ENCODE measurements around the gene GEMIN2.
"Not testable (repeated sequence)": the region's sequence is repeated elsewhere in the genome, so short reads cannot be mapped to it uniquely, and the experiment has no call there.

GRCh38 chr14:39137835-39138234 lies 23.7 kb downstream of the GEMIN2 start:
- not testable (repeated sequence) for TF ChIP-seq CTCF, POLR2AphosphoS5 (IDR thresholded peaks at IDR 0.05)

Data from stomach (tissue), 4 donors.